NOMO-1 treated with dmso at 0.1 percent for 144 hours (cell line): Measurements from ENCODE around the gene HLA-G.
"Not testable (repeated sequence)": the region's sequence is repeated elsewhere in the genome, so short reads cannot be mapped to it uniquely, and the experiment has no call there.

Experiments used
- DNase-seq: peaks from one replicate; lab custom pipeline; 2025; ENCODE audit not compliant: unreplicated experiment; lab: John Stamatoyannopoulos, UW

HLA-G gene

GRCh38 chr6:29865631-29866030 is 38.0 kb downstream of the HLA-G start:
- DNase-seq = no peak

GRCh38 chr6:29870104-29870503 is 42.5 kb downstream of the HLA-G start:
- no peak for DNase-seq

- no peak for DNase-seq
Observed at GRCh38 chr6:29872791-29873190, 45.2 kb downstream of the HLA-G start.

GRCh38 chr6:29875257-29875656 is 47.6 kb downstream of the HLA-G start:
- no peak for DNase-seq

- not testable (repeated sequence) for DNase-seq
Observed at GRCh38 chr6:29875734-29876133, 48.1 kb downstream of the HLA-G start.
